ENCODE data around the gene KCTD16.

Gene KCTD16

DNA sequence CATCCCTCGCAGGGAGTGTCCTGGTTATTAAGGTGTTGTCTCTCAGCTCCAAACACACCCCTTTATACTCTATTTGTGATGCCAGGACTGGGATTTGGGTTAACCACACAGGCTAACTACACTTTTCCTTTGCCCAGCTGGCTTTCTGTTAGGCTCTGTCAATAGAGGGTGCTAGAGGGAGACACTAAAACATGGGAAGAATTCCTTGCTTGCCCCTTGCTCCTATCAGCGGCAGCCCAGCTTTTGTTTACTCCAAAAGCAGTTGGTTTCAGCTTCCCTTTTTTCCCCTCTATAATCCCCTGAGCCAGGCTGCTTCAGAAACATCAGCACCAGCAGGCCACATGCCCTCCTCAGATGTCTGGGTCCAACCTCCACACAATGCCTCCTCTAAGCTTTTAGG lies 297.1 kb downstream of the KCTD16 start:
- DNase-seq: no peak

- no peak for DNase-seq
Observed at GRCh38 chr5:144468571-144468970, 297.9 kb downstream of the KCTD16 start.

DNA sequence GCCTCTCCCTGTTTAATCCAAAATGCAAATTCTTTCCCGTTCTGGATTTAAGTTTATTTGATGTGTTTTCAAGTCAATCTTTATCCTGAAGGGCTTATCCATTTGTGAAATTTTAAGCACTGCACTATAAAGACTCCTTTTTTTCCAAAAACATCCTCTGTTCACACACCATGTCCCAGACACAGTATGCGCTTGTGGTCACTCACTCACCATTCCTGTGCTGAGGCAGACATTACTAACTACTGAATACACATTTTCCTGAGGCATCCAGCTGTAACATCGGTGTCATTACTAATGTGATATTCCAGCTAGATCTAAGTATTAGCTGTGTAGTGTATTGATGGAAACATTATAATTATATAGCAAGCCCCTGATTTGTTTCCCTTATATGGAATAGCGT lies 298.4 kb downstream of the KCTD16 start:
- DNase-seq: no peak

DNA sequence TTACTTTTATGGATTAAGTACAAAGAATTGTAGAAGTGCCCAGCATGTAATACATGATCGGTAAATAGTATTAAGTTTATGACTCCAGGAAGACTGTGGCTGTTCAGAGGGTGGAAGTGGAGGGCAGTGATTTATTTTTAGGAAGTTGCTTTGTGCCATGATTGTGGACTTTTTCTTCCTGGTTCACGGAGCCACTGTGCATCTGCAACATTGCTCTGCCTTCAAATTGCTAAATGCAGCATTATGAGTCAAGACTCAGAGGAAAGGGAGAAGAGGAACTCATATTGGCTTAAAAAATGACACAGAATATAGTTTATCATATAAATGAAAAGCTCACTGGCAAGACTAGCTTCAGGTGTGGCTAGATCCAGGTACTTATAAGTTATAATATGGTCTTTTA lies 301.5 kb downstream of the KCTD16 start:
- DNase-seq: no peak

GRCh38 chr5:144473650-144474049 lies 303.0 kb downstream of the KCTD16 start:
- DNase-seq: no peak

- DNase-seq: no peak
Observed at GRCh38 chr5:144478565-144478964, 307.9 kb downstream of the KCTD16 start.

DNA sequence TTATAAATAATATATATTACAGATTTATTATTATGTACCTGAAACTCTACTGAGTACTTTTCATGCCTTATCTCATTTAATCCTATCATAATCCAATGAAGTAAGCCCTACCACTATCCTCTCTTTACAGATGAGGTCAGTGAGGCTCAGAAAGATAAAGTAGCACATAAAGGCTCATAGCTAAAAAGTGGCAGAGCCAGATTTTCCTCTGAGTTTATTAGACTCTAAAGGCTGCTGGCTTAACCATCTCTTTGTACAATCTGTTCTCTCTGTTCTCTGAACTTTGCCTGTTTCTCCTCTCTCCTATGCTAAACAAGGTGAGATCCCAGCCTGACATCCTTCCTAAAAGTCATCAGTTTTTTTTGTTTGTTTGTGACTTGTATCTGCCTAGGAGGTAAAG lies 311.2 kb downstream of the KCTD16 start:
- DNase-seq: no peak

DNA sequence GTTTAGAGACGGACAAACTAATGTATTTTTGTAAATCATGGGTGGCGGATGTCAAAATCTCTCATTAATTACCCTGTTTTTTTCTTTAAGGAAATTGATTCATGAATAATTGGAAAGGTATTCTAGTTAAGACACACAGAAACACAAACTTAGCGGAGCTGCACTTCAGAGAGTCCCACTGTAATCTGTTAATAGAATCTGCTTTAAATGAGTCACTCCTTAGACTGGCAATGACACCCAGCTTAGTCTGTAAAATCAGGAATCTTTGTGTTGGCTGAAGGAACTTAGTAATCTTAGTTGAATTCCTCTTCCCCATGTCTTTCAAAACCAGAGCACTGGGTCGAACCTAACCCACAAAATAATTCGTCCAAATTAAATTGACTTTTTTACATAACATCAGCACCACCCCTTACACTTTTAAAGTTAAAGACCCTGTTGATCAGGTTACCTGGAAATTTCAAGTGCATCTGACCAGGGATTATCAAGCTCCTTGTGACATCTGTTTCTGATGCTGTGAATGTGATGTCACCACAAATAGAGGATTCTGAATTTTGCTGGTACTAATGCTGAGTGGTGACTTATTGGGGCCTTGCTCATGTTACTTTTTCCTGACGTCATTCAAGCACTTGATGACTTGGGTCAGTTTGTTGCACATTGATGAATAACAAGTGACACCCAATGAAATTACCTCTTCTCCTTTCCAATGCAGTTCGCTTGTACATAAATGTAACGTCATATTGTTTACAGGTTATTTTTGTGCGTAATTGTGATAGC lies 313.6 kb downstream of the KCTD16 start:
- no peak for DNase-seq

- DNase-seq: no peak
Observed at GRCh38 chr5:144485540-144485939, 314.9 kb downstream of the KCTD16 start.

DNA sequence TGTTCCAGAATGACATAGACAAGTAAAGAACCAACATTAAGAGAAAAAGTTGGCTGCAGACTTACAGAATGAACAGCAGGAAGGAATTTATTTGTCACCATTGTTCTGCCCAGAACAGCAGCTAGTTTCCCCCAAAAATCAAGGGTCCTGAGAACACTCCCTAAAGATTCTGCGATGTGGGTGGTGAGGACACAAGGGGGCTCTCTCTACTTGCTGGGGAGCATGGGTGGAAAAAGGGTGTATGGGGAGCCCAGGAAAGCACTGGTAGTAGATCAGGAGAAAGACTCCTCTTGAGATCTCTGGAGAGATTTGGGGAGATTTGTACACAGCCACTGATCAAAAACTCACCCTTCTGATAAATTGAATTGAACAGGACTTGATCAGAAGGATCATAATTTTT lies 316.5 kb downstream of the KCTD16 start:
- DNase-seq: no peak

- DNase-seq: no peak
Observed at GRCh38 chr5:144487761-144488160, 317.1 kb downstream of the KCTD16 start.

GRCh38 chr5:144503123-144503522 lies 332.4 kb downstream of the KCTD16 start:
- no peak for DNase-seq

- DNase-seq: no peak
Observed at GRCh38 chr5:144504929-144505577, 334.4 kb downstream of the KCTD16 start.

- DNase-seq: no peak
Observed at GRCh38 chr5:144510845-144511579, 340.3 kb downstream of the KCTD16 start.

- DNase-seq: no peak
Observed at GRCh38 chr5:144511580-144512072, 341.0 kb downstream of the KCTD16 start.

DNA sequence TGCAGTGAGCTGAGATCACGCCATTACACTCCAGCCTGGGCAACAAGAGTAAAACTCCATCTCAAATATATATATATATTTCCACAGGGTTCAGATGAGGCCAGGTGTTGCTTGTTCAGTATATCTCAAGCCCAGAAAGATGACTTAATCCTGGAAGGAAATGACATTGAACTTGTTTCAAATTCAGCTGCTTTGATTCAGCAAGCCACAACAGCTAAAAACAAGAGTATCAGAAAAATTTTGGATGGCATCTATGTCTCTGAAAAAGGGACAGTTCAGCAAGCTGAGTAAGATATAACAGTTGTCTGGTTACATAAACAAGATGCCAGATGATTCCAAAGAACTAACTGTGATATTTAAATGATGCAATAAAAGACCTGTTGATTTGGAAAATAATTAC lies 352.0 kb downstream of the KCTD16 start:
- no peak for DNase-seq

DNA sequence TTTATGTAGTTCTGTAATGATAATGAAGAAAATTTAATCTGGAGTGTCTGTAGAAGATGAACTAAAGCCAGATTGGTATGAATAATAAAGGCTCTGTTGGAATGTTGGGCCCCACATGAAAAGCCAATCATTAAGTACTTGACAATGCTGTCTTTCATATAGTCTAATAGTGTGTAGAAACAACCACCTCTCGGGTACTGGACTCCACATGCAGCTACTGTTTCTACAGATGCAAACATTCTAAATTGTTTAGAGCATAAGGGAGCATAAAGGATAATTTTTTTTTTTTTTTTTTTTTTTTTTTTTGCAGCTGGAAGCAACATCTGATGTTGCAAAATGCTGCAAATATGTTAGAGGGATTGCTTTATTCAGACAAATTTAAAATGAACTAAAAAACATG lies 354.3 kb downstream of the KCTD16 start:
- DNase-seq: no peak

GRCh38 chr5:144531188-144531587 lies 360.5 kb downstream of the KCTD16 start:
- no peak for DNase-seq
